WTC11 (cell line): ENCODE results near the gene ACKR3. TPM values are rescaled to one million over a fixed set of nuclear protein-coding genes. Genes with fewer than 3 reads are reported as not detected.

Experiments used
- ATAC-seq: fragments of 200-7000 bp; cut with Tn5 transposase; 2 replicates; pipeline ENCODE4 v1.10.0; 2021; ENCODE audit warnings: mild to moderate bottlenecking, moderate library complexity
- CTCF ChIA-PET: fragments of 300-600 bp; sonication (Branson Sonifier 250); formaldehyde crosslinking; loops from one replicate; lab custom pipeline; 2021; ENCODE audit warnings: antibody characterized with exemption; lab: Charles Lee
- POLR2A ChIA-PET: fragments of 350-600 bp; sonication (Branson Sonifier 250); formaldehyde crosslinking; loops from one replicate; lab custom pipeline; 2021; ENCODE audit warnings: antibody characterized with exemption; lab: Charles Lee
- DNase-seq: peaks from one replicate; pipeline ENCODE4 v3.0.0; 2021; ENCODE audit warnings: low spot score
- H3K27ac Mint-ChIP-seq: 2 replicates; pipeline ENCODE4 v1.8.0; 2021; ENCODE audit warnings: mixed read lengths
- H3K27me3 Mint-ChIP-seq: 2 replicates; pipeline ENCODE4 v1.8.0; 2021; ENCODE audit warnings: low read depth, mild to moderate bottlenecking, moderate library complexity, mixed read lengths
- H3K36me3 Mint-ChIP-seq: 2 replicates; pipeline ENCODE4 v1.8.0; 2021; ENCODE audit warnings: mixed read lengths
- H3K4me1 Mint-ChIP-seq: 2 replicates; pipeline ENCODE4 v1.8.0; 2022; ENCODE audit warnings: mixed read lengths
- H3K4me3 Mint-ChIP-seq: 2 replicates; pipeline ENCODE4 v1.8.0; 2021; ENCODE audit warnings: mild to moderate bottlenecking, moderate library complexity, mixed read lengths
- H3K9me3 Mint-ChIP-seq: 2 replicates; pipeline ENCODE4 v1.8.0; 2021; ENCODE audit warnings: mixed read lengths
- ATF1 ChIP-seq: sonication (generic); formaldehyde crosslinking; IDR thresholded peaks from 2 replicates; pipeline ENCODE4 v1.8.1; 2023; ENCODE audit warnings: mild to moderate bottlenecking, moderate library complexity, missing genetic modification reagents
- CREB1 ChIP-seq: sonication (generic); formaldehyde crosslinking; IDR thresholded peaks from 2 replicates; pipeline ENCODE4 v1.8.0; 2023; ENCODE audit warnings: mild to moderate bottlenecking, missing genetic modification reagents
- ELF4 ChIP-seq: sonication (generic); formaldehyde crosslinking; IDR thresholded peaks from 2 replicates; pipeline ENCODE4 v1.8.1; 2022; ENCODE audit warnings: low read depth, mild to moderate bottlenecking, moderate library complexity, missing genetic modification reagents
- EMX1 ChIP-seq: fragments of 250-450 bp; sonication (Bioruptor Pico); IDR thresholded peaks from 2 replicates; pipeline ENCODE4 v1.8.0; 2021; ENCODE audit warnings: mild to moderate bottlenecking
- ESRRA ChIP-seq: sonication (generic); formaldehyde crosslinking; IDR thresholded peaks from 2 replicates; pipeline ENCODE4 v1.8.1; 2022; ENCODE audit warnings: mild to moderate bottlenecking, missing genetic modification reagents, borderline replicate concordance
- FOXJ3 ChIP-seq: sonication (generic); formaldehyde crosslinking; IDR thresholded peaks from 2 replicates; pipeline ENCODE4 v1.9.0; 2021; ENCODE audit warnings: missing genetic modification reagents, mild to moderate bottlenecking, borderline replicate concordance
- GABPB1 ChIP-seq: sonication (generic); formaldehyde crosslinking; IDR thresholded peaks from 2 replicates; pipeline ENCODE4 v1.8.1; 2023; ENCODE audit warnings: mild to moderate bottlenecking, missing genetic modification reagents
- IRF2 ChIP-seq: sonication (generic); formaldehyde crosslinking; IDR thresholded peaks from 2 replicates; pipeline ENCODE4 v1.8.0; 2022; ENCODE audit warnings: low read depth, missing genetic modification reagents, borderline replicate concordance
- NR2C2 ChIP-seq: sonication (generic); formaldehyde crosslinking; IDR thresholded peaks from 2 replicates; pipeline ENCODE4 v1.8.0; 2022; ENCODE audit warnings: mild to moderate bottlenecking, missing genetic modification reagents
- SMAD4 ChIP-seq: sonication (generic); formaldehyde crosslinking; IDR thresholded peaks from 2 replicates; pipeline ENCODE4 v1.8.0; 2022; ENCODE audit warnings: mild to moderate bottlenecking, missing genetic modification reagents
- SP1 ChIP-seq: sonication (generic); formaldehyde crosslinking; conservative IDR thresholded peaks from 2 replicates; pipeline ENCODE4 v1.8.1; 2022; ENCODE audit warnings: missing genetic modification reagents
- ZNF396 ChIP-seq: fragments of 250-450 bp; sonication (Bioruptor Pico); IDR thresholded peaks from 2 replicates; pipeline ENCODE4 v1.8.0; 2021; ENCODE audit warnings: mild to moderate bottlenecking, moderate library complexity, borderline replicate concordance
- ZNF671 ChIP-seq: fragments of 250-450 bp; sonication (Bioruptor Pico); IDR thresholded peaks from 2 replicates; pipeline ENCODE4 v1.8.0; 2021; ENCODE audit warnings: mild to moderate bottlenecking
- total RNA-seq: library from RNA; stranded (reverse); gene quantifications from 3 replicates; pipeline ENCODE4 v1.2.3, GENCODE V29; 2021
- TF ChIP-seq, protein P1 (sequence below): sonication (generic); formaldehyde crosslinking; IDR thresholded peaks from 2 replicates; pipeline ENCODE4 v1.8.1; 2022; ENCODE audit warnings: low read depth, mild to moderate bottlenecking, moderate library complexity, missing genetic modification reagents, borderline replicate concordance
- TF ChIP-seq, protein P2 (sequence below): fragments of 250-450 bp; sonication (Bioruptor Pico); IDR thresholded peaks from 2 replicates; pipeline ENCODE4 v1.8.0; 2021; ENCODE audit warnings: mild to moderate bottlenecking
- TF ChIP-seq, protein P3 (sequence below): sonication (generic); formaldehyde crosslinking; conservative IDR thresholded peaks from 2 replicates; pipeline ENCODE4 v1.8.1; 2023; ENCODE audit warnings: mild to moderate bottlenecking, low read depth, missing genetic modification reagents, moderate library complexity
- TF ChIP-seq, protein P4 (sequence below): sonication (generic); formaldehyde crosslinking; IDR thresholded peaks from 2 replicates; pipeline ENCODE4 v1.8.0; 2022; ENCODE audit warnings: mild to moderate bottlenecking, missing genetic modification reagents
- TF ChIP-seq, protein P5 (sequence below): sonication (generic); formaldehyde crosslinking; IDR thresholded peaks from 2 replicates; pipeline ENCODE4 v1.8.0; 2023; ENCODE audit warnings: missing genetic modification reagents
- TF ChIP-seq, protein P6 (sequence below): fragments of 200-600 bp; IDR thresholded peaks from 2 replicates; pipeline ENCODE4 v1.8.0; 2022; ENCODE audit warnings: antibody characterized with exemption
- TF ChIP-seq, protein P7 (sequence below): fragments of 250-450 bp; sonication (Bioruptor Pico); IDR thresholded peaks from 2 replicates; pipeline ENCODE4 v2.1.2; 2022; ENCODE audit warnings: mild to moderate bottlenecking, moderate library complexity

ACKR3 gene
- total RNA-seq, 1 experiment from 2014 or later, result 1.3 TPM

DNA sequence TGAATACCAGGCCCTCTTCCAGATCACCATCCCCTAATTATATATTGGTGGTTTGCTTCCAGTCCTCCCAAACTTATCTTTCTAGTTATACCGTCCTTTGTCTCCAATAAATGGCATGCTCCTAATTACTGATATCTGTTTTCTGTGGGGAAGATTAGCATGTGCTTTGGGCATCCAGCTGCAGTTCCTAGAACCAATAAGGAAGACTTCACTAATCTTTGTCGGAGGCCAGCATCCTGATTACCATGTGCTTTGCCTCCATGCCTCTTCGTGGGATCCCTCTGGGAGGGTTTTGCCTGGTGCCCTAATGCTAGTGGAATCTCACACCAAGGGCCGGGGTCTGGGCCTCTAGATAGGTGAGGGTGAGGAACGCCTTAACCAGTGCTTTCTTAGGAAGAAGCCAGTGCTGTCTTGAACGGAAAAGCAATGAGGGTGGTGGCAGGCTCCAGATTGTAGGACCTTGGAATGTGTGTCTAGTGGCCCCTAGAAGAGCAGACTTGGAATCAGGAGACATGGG, 47.7 kb downstream of the ACKR3 start (continued):
- TF ChIP-seq ZNF671 (CRISPR knock-in tag) (no peak), ELF4 (no peak), NR2C2 (CRISPR knock-in tag) (no peak), IRF2 (CRISPR knock-in tag) (no peak)
- TF ChIP-seq, protein P1, sequence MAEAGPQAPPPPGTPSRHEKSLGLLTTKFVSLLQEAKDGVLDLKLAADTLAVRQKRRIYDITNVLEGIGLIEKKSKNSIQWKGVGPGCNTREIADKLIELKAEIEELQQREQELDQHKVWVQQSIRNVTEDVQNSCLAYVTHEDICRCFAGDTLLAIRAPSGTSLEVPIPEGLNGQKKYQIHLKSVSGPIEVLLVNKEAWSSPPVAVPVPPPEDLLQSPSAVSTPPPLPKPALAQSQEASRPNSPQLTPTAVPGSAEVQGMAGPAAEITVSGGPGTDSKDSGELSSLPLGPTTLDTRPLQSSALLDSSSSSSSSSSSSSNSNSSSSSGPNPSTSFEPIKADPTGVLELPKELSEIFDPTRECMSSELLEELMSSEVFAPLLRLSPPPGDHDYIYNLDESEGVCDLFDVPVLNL (CRISPR knock-in tag), result no peak

DNA sequence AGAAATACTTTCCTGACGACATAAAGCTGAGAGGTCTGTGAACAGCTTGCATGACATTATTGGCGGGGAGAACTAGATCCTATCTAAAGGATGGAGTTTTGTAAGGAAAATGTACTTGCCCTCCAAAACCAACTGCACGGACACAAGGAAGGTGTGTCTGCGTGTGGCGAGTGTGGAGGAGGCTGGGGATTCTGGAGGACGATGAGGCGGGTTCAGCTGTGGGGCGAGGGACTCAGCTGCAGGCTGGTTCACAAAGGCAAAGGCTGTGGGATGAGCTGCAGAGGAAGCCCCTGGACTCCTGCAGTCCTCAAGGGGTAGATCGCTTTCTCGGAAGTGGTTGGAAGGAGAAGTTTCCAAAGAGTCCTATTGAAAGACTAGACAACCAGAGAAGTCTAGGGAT, 48.2 kb downstream of the ACKR3 start:
- H3K9me3 Mint-ChIP-seq, result no peaks in the 10 kb centered on the region; the same call in 1 of the 2 replicates
- ATAC-seq, result no peak
- DNase-seq, result no peak
- H3K36me3 Mint-ChIP-seq, result no peaks in the 10 kb centered on the region
- POLR2A ChIA-PET, result no interaction called here
- no peaks in the 10 kb centered on the region for H3K4me1 Mint-ChIP-seq
- no peak overlapping the region for H3K4me3 Mint-ChIP-seq
- peaks cover 3% of the 10 kb centered on the region for H3K27me3 Mint-ChIP-seq
- TF ChIP-seq ESRRA (CRISPR knock-in tag) (no peak), SMAD4 (CRISPR knock-in tag) (no peak), GABPB1 (no peak), ELF4 (no peak), EMX1 (CRISPR knock-in tag) (no peak), SP1 (no peak), ZNF396 (no peak), FOXJ3 (no peak), ATF1 (no peak), CREB1 (no peak)
- TF ChIP-seq, protein P2, sequence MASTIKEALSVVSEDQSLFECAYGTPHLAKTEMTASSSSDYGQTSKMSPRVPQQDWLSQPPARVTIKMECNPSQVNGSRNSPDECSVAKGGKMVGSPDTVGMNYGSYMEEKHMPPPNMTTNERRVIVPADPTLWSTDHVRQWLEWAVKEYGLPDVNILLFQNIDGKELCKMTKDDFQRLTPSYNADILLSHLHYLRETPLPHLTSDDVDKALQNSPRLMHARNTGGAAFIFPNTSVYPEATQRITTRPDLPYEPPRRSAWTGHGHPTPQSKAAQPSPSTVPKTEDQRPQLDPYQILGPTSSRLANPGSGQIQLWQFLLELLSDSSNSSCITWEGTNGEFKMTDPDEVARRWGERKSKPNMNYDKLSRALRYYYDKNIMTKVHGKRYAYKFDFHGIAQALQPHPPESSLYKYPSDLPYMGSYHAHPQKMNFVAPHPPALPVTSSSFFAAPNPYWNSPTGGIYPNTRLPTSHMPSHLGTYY, result no peak
- TF ChIP-seq, protein P3, sequence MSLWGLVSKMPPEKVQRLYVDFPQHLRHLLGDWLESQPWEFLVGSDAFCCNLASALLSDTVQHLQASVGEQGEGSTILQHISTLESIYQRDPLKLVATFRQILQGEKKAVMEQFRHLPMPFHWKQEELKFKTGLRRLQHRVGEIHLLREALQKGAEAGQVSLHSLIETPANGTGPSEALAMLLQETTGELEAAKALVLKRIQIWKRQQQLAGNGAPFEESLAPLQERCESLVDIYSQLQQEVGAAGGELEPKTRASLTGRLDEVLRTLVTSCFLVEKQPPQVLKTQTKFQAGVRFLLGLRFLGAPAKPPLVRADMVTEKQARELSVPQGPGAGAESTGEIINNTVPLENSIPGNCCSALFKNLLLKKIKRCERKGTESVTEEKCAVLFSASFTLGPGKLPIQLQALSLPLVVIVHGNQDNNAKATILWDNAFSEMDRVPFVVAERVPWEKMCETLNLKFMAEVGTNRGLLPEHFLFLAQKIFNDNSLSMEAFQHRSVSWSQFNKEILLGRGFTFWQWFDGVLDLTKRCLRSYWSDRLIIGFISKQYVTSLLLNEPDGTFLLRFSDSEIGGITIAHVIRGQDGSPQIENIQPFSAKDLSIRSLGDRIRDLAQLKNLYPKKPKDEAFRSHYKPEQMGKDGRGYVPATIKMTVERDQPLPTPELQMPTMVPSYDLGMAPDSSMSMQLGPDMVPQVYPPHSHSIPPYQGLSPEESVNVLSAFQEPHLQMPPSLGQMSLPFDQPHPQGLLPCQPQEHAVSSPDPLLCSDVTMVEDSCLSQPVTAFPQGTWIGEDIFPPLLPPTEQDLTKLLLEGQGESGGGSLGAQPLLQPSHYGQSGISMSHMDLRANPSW (CRISPR knock-in tag), result no peak
- TF ChIP-seq, protein P4, sequence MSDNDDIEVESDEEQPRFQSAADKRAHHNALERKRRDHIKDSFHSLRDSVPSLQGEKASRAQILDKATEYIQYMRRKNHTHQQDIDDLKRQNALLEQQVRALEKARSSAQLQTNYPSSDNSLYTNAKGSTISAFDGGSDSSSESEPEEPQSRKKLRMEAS (CRISPR knock-in tag), result no peak
- TF ChIP-seq, protein P5, sequence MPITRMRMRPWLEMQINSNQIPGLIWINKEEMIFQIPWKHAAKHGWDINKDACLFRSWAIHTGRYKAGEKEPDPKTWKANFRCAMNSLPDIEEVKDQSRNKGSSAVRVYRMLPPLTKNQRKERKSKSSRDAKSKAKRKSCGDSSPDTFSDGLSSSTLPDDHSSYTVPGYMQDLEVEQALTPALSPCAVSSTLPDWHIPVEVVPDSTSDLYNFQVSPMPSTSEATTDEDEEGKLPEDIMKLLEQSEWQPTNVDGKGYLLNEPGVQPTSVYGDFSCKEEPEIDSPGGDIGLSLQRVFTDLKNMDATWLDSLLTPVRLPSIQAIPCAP (CRISPR knock-in tag), result no peak
- TF ChIP-seq, protein P6, sequence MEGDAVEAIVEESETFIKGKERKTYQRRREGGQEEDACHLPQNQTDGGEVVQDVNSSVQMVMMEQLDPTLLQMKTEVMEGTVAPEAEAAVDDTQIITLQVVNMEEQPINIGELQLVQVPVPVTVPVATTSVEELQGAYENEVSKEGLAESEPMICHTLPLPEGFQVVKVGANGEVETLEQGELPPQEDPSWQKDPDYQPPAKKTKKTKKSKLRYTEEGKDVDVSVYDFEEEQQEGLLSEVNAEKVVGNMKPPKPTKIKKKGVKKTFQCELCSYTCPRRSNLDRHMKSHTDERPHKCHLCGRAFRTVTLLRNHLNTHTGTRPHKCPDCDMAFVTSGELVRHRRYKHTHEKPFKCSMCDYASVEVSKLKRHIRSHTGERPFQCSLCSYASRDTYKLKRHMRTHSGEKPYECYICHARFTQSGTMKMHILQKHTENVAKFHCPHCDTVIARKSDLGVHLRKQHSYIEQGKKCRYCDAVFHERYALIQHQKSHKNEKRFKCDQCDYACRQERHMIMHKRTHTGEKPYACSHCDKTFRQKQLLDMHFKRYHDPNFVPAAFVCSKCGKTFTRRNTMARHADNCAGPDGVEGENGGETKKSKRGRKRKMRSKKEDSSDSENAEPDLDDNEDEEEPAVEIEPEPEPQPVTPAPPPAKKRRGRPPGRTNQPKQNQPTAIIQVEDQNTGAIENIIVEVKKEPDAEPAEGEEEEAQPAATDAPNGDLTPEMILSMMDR, result no peak
- TF ChIP-seq, protein P7, sequence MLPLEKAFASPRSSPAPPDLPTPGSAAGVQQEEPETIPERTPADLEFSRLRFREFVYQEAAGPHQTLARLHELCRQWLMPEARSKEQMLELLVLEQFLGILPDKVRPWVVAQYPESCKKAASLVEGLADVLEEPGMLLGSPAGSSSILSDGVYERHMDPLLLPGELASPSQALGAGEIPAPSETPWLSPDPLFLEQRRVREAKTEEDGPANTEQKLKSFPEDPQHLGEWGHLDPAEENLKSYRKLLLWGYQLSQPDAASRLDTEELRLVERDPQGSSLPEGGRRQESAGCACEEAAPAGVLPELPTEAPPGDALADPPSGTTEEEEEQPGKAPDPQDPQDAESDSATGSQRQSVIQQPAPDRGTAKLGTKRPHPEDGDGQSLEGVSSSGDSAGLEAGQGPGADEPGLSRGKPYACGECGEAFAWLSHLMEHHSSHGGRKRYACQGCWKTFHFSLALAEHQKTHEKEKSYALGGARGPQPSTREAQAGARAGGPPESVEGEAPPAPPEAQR, result no peak
- CTCF ChIA-PET, result no interaction called here
- H3K27ac Mint-ChIP-seq, result no peak overlapping the region
